ENCODE data around the gene VPS37C. TPM values are rescaled to one million over a fixed set of nuclear protein-coding genes. Genes with fewer than 3 reads are reported as not detected.

Gene VPS37C
- total and polyA plus RNA-seq, 10 of the 15 experiments (the other 5 are each of a cell fraction or from before 2014, with no cell fraction given), result 0.39 to 16.5 (median 7.8) TPM

- TF ChIP-seq MTA3 (IDR thresholded peaks at IDR 0.05; ENCODE audit: borderline replicate concordance, low read length) (no peak), USF1 (IDR thresholded peaks at IDR 0.05; ENCODE audit: borderline replicate concordance, extremely low read length, insufficient read depth, low read depth, low read length) (no peak), HSF1 (IDR thresholded peaks at IDR 0.05; ENCODE audit: low read depth, low read length) (no peak), MYB (IDR thresholded peaks at IDR 0.05; ENCODE audit: borderline replicate concordance, low read depth, low read length) (no peak), GABPA (IDR thresholded peaks at IDR 0.05; ENCODE audit: low read depth) (no peak), ZNF622 (IDR thresholded peaks at IDR 0.05) (no peak), PML (IDR thresholded peaks at IDR 0.05; ENCODE audit: low read length) (no peak), KAT2A (conservative IDR thresholded peaks at IDR 0.05; ENCODE audit: control insufficient read depth, low read depth, low read length) (no peak), CREB1 (IDR thresholded peaks at IDR 0.05; ENCODE audit: low read depth) (no peak), EZH2 (IDR thresholded peaks at IDR 0.05; ENCODE audit: borderline replicate concordance, control insufficient read depth, low read depth, low read length) (no peak), EED (IDR thresholded peaks at IDR 0.05; ENCODE audit: low read depth) (no peak)
Observed at GRCh38 chr11:61131998-61132555, 29.1 kb downstream of the VPS37C start (continued).

Measured in GM12878 (cell line).